HCT116 (cell line): ENCODE results near the gene ADI1. TPM values are rescaled to one million over a fixed set of nuclear protein-coding genes. Genes with fewer than 3 reads are reported as not detected.

Experiments
- ATAC-seq: fragments of 200-7000 bp; cut with Tn5 transposase; 2 replicates; pipeline ENCODE4 v1.9.1; 2020; ENCODE audit warnings: mild to moderate bottlenecking, moderate library complexity
- BruUV-seq: library from RNA; stranded (reverse); fragments of 400-500 nt; replicated peaks from 2 replicates; lab custom pipeline; 2021; lab: Mats Ljungman, UMichigan
- CTCF ChIA-PET: fragments of 300-600 bp; sonication (Branson Sonifier 250); formaldehyde crosslinking; loops from one replicate; lab custom pipeline; 2021; ENCODE audit warnings: antibody characterized with exemption; lab: Charles Lee
- POLR2A ChIA-PET: fragments of 300-600, 350-600 bp; sonication (Branson Sonifier 250); formaldehyde crosslinking; loops from one replicate; lab custom pipeline; 2021; ENCODE audit warnings: antibody characterized with exemption; lab: Charles Lee
- RAD21 ChIA-PET, 2 experiments: fragments of 300-600 bp; sonication (Branson Sonifier 250); formaldehyde crosslinking; loops; one replicate each; lab custom pipeline; 2023; ENCODE audit warnings: low total read pairs in 2 of 2; ENCODE audit not compliant: uncharacterized antibody in 2 of 2, unreplicated experiment in 2 of 2, low non-redundant PET in 1 of 2; lab: Charles Lee
- DNase-seq: peaks from one replicate; pipeline ENCODE4 v3.0.0-alpha.2; 2010; ENCODE audit warnings: low read depth, low spot score
- H2AFZ ChIP-seq: fragments of 200-600 bp; shearing (Covaris generic), sonication (generic); 2 replicates; pipeline ENCODE4 v1.6.1; 2017; ENCODE audit warnings: low read depth, mixed run types, mixed read lengths, antibody characterized with exemption, low read length; ENCODE audit not compliant: poor library complexity, severe bottlenecking
- H3K27ac ChIP-seq: 2 replicates; pipeline ENCODE4 v1.5.1; 2012; ENCODE audit warnings: low read depth, low read length
- H3K27me3 ChIP-seq: fragments of 200-600 bp; sonication (generic); 2 replicates; pipeline ENCODE4 v1.6.1; 2016; ENCODE audit warnings: mixed run types, low read length, mixed read lengths; ENCODE audit not compliant: insufficient read depth
- H3K36me3 ChIP-seq, 2 experiments: fragments of 200-500 bp in 1 of 2; fragments of 200-600 bp in 1 of 2; sonication (Bioruptor generic) in 1 of 2; sonication (generic) in 1 of 2; 2 replicates each; pipeline versions ENCODE4 v1.5.1 to v1.6.1; 2014 to 2016; ENCODE audit warnings: low read length in 2 of 2, inconsistent platforms in 1 of 2, mixed read lengths in 1 of 2, mixed run types in 1 of 2; ENCODE audit not compliant: insufficient read depth in 2 of 2, control insufficient read depth in 1 of 2
- H3K4me1 ChIP-seq, 2 experiments: fragments of 200-600 bp in 1 of 2; sonication (generic) in 1 of 2; 2 replicates each; pipeline versions ENCODE4 v1.5.1 to v1.6.1; 2012 to 2017; ENCODE audit warnings: low read length in 2 of 2, inconsistent platforms in 1 of 2, mild to moderate bottlenecking in 1 of 2, mixed read lengths in 1 of 2, mixed run types in 1 of 2, moderate library complexity in 1 of 2; ENCODE audit not compliant: insufficient read depth in 2 of 2, control insufficient read depth in 1 of 2
- H3K4me2 ChIP-seq: fragments of 200-600 bp; sonication (generic); 2 replicates; pipeline ENCODE4 v1.6.1; 2017; ENCODE audit warnings: mixed run types, low read length, mixed read lengths
- H3K4me3 ChIP-seq, 2 experiments: fragments of 200-600 bp in 1 of 2; sonication (generic) in 1 of 2; replicated peaks in 1 of 2; 2 replicates each; pipeline ENCODE4 v1.5.1; 2011 to 2016; ENCODE audit warnings: low read length in 2 of 2, control low read depth in 1 of 2, low read depth in 1 of 2, mild to moderate bottlenecking in 1 of 2, mixed read lengths in 1 of 2, mixed run types in 1 of 2
- H3K79me2 ChIP-seq: fragments of 200-600 bp; sonication (generic); 2 replicates; pipeline ENCODE4 v1.6.1; 2017; ENCODE audit warnings: mild to moderate bottlenecking, mixed run types, low read length, moderate library complexity, mixed read lengths; ENCODE audit not compliant: insufficient read depth
- H3K9ac ChIP-seq: fragments of 200-600 bp; sonication (generic); 2 replicates; pipeline ENCODE4 v1.6.1; 2016; ENCODE audit warnings: low read length, mixed read lengths
- H3K9me2 ChIP-seq: fragments of 200-600 bp; sonication (generic), shearing (Covaris generic); 2 replicates; pipeline ENCODE4 v1.6.1; 2017; ENCODE audit warnings: mixed run types, mild to moderate bottlenecking, moderate library complexity; ENCODE audit not compliant: insufficient read depth
- H3K9me3 ChIP-seq, 2 experiments: fragments of 200-500 bp in 1 of 2; fragments of 200-600 bp in 1 of 2; sonication (Bioruptor generic) in 1 of 2; sonication (generic) in 1 of 2; 2 replicates each; pipeline ENCODE4 v1.6.1; 2014 to 2017; ENCODE audit warnings: low read length in 2 of 2, mixed read lengths in 2 of 2, inconsistent platforms in 1 of 2, low read depth in 1 of 2, mild to moderate bottlenecking in 1 of 2, mixed run types in 1 of 2, moderate library complexity in 1 of 2; ENCODE audit not compliant: control insufficient read depth in 1 of 2, insufficient read depth in 1 of 2
- H4K20me1 ChIP-seq: fragments of 200-600 bp; sonication (generic), shearing (Covaris generic); 2 replicates; pipeline ENCODE4 v1.6.1; 2017; ENCODE audit warnings: mixed run types, mild to moderate bottlenecking, moderate library complexity; ENCODE audit not compliant: insufficient read depth
- CBX3 ChIP-seq: IDR thresholded peaks from 2 replicates; pipeline ENCODE4 v1.6.1; 2012; ENCODE audit warnings: low read depth
- EGR1 ChIP-seq: IDR thresholded peaks from 2 replicates; pipeline ENCODE4 v1.6.1; 2012; ENCODE audit warnings: low read depth
- EZH2 ChIP-seq: fragments of 200-600 bp; sonication (generic); IDR thresholded peaks from 2 replicates; pipeline ENCODE4 v1.6.1; 2017; ENCODE audit warnings: antibody characterized with exemption, mixed run types
- FOSL1 ChIP-seq: IDR thresholded peaks from 2 replicates; pipeline ENCODE4 v1.6.1; 2012; ENCODE audit warnings: low read depth
- RAD21 ChIP-seq: IDR thresholded peaks from 2 replicates; pipeline ENCODE4 v1.6.1; 2012; ENCODE audit warnings: low read depth, mild to moderate bottlenecking
- SIN3A ChIP-seq: IDR thresholded peaks from 2 replicates; pipeline ENCODE4 v1.6.1; 2012; ENCODE audit warnings: low read depth
- SP1 ChIP-seq: IDR thresholded peaks from 2 replicates; pipeline ENCODE4 v1.6.1; 2012; ENCODE audit warnings: low read depth
- intact Hi-C: fragments of 100-400 bp; cut with micrococcal nuclease; formaldehyde crosslinking; loops from 2 replicates; pipeline ENCODE4 v1.10.0; 2022
- total RNA-seq: library from RNA; stranded (reverse); gene quantifications from one replicate; pipeline ENCODE4 v1.2.1, GENCODE V29; 2021; ENCODE audit not compliant: unreplicated experiment
- TF ChIP-seq, protein P1 (sequence below): IDR thresholded peaks from 2 replicates; pipeline ENCODE4 v1.6.1; 2012
- TF ChIP-seq, protein P2 (sequence below), 3 experiments: fragments of 200-600 bp in 1 of 3; sonication (generic) in 1 of 3; IDR thresholded peaks in 2 of 3; conservative IDR thresholded peaks in 1 of 3; 2 replicates each; pipeline ENCODE4 v1.5.1; 2012 to 2017; ENCODE audit warnings: low read depth in 2 of 3, low read length in 2 of 3, antibody characterized with exemption in 1 of 3, borderline replicate concordance in 1 of 3, control low read depth in 1 of 3, mild to moderate bottlenecking in 1 of 3, mixed read lengths in 1 of 3, mixed run types in 1 of 3, moderate library complexity in 1 of 3; ENCODE audit not compliant: insufficient read depth in 1 of 3

ADI1 gene
- total RNA-seq, 1 experiment from 2014 or later, result 27.0 TPM

DNA sequence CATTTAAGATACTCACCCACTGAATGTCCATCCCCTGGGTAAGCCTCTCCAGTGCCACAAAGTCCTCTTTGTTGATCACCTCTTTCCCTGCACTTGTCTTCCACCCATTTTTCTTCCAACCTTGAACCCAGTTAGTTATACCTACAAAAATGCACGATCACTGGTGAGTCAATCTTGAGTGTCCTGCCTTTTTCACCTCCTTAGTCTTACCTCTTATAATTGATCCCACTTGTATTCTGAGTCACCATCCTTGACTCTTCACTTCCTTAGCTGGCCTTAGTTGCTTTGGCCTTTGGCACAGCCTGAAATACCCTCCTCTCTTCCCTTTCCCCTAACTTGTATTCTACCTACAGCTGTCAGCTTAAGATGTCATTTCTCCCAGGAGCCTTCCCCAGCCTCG is 28.6 kb upstream of the ADI1 start:
- RAD21 ChIA-PET, result no interaction called here
- no peak for TF ChIP-seq CBX3
- TF ChIP-seq, protein P1, sequence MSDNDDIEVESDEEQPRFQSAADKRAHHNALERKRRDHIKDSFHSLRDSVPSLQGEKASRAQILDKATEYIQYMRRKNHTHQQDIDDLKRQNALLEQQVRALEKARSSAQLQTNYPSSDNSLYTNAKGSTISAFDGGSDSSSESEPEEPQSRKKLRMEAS, result no peak
- TF ChIP-seq, all 23 proteins: peak for 0
- peaks cover 0 to 8% of the 10 kb centered on the region in 2 experiments; a peak in 1 of 4 replicates for H3K4me1 ChIP-seq
- no peak overlapping the region for H3K9ac ChIP-seq
- peaks cover 47% of the 10 kb centered on the region for H3K79me2 ChIP-seq
- no peaks in the 10 kb centered on the region for H3K9me2 ChIP-seq
- no TSS peak for BruUV-seq
- H2AFZ ChIP-seq, result no peak overlapping the region
- H3K9me3 ChIP-seq, result no peaks in the 10 kb centered on the region
- CTCF ChIA-PET, result no interaction called here
- POLR2A ChIA-PET, result no interaction called here
- no peaks in the 10 kb centered on the region for H3K27me3 ChIP-seq
- no peaks in the 10 kb centered on the region for H4K20me1 ChIP-seq
- H3K36me3 ChIP-seq, result peaks cover 62 to 75% of the 10 kb centered on the region in 2 experiments
- ATAC-seq (no peak), DNase-seq (no peak)
- no peak overlapping the region for H3K4me2 ChIP-seq
- no peak overlapping the region for H3K27ac ChIP-seq
- no peak overlapping the region for H3K4me3 ChIP-seq
- intact Hi-C loops, result no loop called here

DNA sequence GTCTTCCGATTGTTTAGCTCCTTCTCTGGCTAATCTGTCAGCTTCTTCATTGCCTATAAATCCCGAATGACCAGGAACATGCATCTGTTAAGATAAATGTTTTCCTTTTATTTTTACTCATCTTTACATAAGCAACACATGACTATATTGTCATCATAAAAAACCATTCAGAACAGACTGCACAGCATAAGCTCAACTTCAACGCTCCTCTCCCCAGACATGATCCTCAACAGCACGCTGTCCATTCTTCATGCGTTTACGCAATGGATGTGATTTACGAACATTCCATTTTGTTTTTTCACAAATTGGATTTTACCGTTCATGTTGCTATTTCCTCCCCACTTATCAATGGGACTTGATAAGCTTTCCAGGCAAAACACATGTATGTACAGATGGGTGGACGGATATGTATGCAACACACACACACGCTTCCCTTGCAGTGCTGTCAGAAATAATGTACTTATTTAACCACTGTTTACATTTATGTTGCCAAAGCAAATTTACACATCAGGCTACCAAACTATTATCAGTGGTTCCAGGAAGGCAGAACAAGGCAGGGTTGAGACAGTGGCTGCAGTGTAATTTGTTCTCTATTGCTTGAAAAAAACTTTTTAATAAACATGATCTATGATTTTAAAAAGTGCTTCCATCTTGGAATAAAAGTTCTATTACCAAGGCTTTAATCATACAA is 26.6 kb upstream of the ADI1 start:
- H3K9ac ChIP-seq, result no peak overlapping the region
- H2AFZ ChIP-seq, result no peak overlapping the region
- H3K4me1 ChIP-seq, result peaks cover 0 to 8% of the 10 kb centered on the region in 2 experiments; a peak in 1 of 4 replicates
- H3K9me2 ChIP-seq, result no peaks in the 10 kb centered on the region
- H3K9me3 ChIP-seq, result no peaks in the 10 kb centered on the region
- peaks cover 59 to 80% of the 10 kb centered on the region in 2 experiments for H3K36me3 ChIP-seq
- intact Hi-C loops, result no loop called here
- RAD21 ChIA-PET, result no interaction called here
- no TSS peak for BruUV-seq
- no peak overlapping the region for H3K27ac ChIP-seq
- H3K4me2 ChIP-seq, result no peak overlapping the region
- TF ChIP-seq SIN3A (no peak), RAD21 (no peak), EGR1 (no peak), EZH2 (no peak), SP1 (no peak), FOSL1 (no peak)
- TF ChIP-seq, protein P2, sequence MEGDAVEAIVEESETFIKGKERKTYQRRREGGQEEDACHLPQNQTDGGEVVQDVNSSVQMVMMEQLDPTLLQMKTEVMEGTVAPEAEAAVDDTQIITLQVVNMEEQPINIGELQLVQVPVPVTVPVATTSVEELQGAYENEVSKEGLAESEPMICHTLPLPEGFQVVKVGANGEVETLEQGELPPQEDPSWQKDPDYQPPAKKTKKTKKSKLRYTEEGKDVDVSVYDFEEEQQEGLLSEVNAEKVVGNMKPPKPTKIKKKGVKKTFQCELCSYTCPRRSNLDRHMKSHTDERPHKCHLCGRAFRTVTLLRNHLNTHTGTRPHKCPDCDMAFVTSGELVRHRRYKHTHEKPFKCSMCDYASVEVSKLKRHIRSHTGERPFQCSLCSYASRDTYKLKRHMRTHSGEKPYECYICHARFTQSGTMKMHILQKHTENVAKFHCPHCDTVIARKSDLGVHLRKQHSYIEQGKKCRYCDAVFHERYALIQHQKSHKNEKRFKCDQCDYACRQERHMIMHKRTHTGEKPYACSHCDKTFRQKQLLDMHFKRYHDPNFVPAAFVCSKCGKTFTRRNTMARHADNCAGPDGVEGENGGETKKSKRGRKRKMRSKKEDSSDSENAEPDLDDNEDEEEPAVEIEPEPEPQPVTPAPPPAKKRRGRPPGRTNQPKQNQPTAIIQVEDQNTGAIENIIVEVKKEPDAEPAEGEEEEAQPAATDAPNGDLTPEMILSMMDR (IDR thresholded peaks at IDR 0.05 in 2 of 3, conservative IDR thresholded peaks at IDR 0.05 in 1 of 3; ENCODE audit: borderline replicate concordance in 1 of 3, insufficient read depth in 1 of 3, low read depth in 2 of 3, low read length in 2 of 3), result no peak
- H3K79me2 ChIP-seq, result peaks cover 56% of the 10 kb centered on the region
- POLR2A ChIA-PET, result no interaction called here
- no peak for ATAC-seq
- 0 out of 2 replicates have a peak, but pooled peaks cover 6% of the 10 kb centered on the region for H4K20me1 ChIP-seq
- H3K27me3 ChIP-seq, result no peaks in the 10 kb centered on the region
- no peak for DNase-seq
- H3K4me3 ChIP-seq, result no peak overlapping the region
- CTCF ChIA-PET, result no interaction called here
